ENCODE measurements around the gene CUL1. TPM values are rescaled to one million over a fixed set of nuclear protein-coding genes. Genes with fewer than 3 reads are reported as not detected.

CUL1 gene
- total RNA-seq, 1 donor, result 61.7 TPM

DNA sequence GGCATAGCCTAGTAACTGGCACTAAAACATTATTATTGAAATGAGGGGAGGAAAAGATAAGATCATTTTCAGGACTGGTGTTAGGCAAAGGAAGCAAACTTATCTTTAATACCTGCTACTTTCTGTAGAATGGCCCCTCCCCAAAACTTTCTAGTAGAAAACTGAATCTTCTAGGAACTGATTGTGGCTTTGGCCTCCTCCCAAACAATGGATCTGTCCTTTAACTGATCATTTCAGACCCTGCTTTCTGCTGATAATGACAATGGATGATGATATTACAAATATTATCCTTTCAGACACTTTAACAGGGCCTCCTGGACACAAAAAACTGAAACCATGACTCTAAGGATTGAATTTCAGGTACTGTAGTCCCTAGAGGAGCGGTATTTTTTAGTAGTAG is 130.3 kb downstream of the CUL1 start:
- no peak overlapping the region for H3K4me3 ChIP-seq (ENCODE audit: low read depth, low read length)
- TF ChIP-seq, protein P1, sequence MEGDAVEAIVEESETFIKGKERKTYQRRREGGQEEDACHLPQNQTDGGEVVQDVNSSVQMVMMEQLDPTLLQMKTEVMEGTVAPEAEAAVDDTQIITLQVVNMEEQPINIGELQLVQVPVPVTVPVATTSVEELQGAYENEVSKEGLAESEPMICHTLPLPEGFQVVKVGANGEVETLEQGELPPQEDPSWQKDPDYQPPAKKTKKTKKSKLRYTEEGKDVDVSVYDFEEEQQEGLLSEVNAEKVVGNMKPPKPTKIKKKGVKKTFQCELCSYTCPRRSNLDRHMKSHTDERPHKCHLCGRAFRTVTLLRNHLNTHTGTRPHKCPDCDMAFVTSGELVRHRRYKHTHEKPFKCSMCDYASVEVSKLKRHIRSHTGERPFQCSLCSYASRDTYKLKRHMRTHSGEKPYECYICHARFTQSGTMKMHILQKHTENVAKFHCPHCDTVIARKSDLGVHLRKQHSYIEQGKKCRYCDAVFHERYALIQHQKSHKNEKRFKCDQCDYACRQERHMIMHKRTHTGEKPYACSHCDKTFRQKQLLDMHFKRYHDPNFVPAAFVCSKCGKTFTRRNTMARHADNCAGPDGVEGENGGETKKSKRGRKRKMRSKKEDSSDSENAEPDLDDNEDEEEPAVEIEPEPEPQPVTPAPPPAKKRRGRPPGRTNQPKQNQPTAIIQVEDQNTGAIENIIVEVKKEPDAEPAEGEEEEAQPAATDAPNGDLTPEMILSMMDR (IDR thresholded peaks at IDR 0.05; ENCODE audit: insufficient read depth, low read depth, low read length), result no peak
- DNase-seq (ENCODE audit: low read depth), result no peak

GRCh38 chr7:148830897-148831692 is 132.4 kb downstream of the CUL1 start:
- DNase-seq (ENCODE audit: low read depth), result no peak
- H3K4me3 ChIP-seq (ENCODE audit: low read depth, low read length), result no peak overlapping the region
- TF ChIP-seq, protein P1 (IDR thresholded peaks at IDR 0.05; ENCODE audit: insufficient read depth, low read depth, low read length), result no peak

GRCh38 chr7:148831782-148832181 is 133.1 kb downstream of the CUL1 start:
- no peak for DNase-seq (ENCODE audit: low read depth)
- TF ChIP-seq, protein P1 (IDR thresholded peaks at IDR 0.05; ENCODE audit: insufficient read depth, low read depth, low read length), result no peak
- H3K4me3 ChIP-seq (ENCODE audit: low read depth, low read length), result no peak overlapping the region

DNA sequence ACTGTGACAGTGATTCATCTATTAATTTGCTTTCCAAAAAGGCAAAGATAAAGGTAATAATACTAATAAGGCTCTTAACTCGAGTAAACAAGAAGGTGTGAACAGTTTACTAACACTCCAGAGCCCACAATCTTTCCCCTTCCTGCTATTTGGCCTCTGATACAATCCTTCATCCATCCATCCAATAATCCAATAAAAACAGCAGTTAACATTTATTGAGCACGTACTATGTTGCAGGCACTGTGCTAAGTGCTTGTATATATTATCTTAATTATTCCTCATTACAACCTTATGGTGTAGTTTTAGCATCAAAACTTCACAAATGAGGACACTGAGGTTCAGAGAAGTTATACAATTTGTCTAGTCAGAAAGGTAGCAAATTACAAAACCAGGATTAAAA is 135.9 kb downstream of the CUL1 start:
- TF ChIP-seq, protein P1 (IDR thresholded peaks at IDR 0.05; ENCODE audit: insufficient read depth, low read depth, low read length), result no peak
- no peak for DNase-seq (ENCODE audit: low read depth)
- no peak overlapping the region for H3K4me3 ChIP-seq (ENCODE audit: low read depth, low read length)

GRCh38 chr7:148835854-148836253 is 137.2 kb downstream of the CUL1 start:
- TF ChIP-seq, protein P1 (IDR thresholded peaks at IDR 0.05; ENCODE audit: insufficient read depth, low read depth, low read length), result no peak
- no peak overlapping the region for H3K4me3 ChIP-seq (ENCODE audit: low read depth, low read length)

GRCh38 chr7:148838905-148839304 is 140.2 kb downstream of the CUL1 start:
- DNase-seq (ENCODE audit: low read depth), result no peak
- H3K4me3 ChIP-seq (ENCODE audit: low read depth, low read length), result no peak overlapping the region
- TF ChIP-seq, protein P1 (IDR thresholded peaks at IDR 0.05; ENCODE audit: insufficient read depth, low read depth, low read length), result no peak

More at GRCh38 chr7:148835854-148836253, 137.2 kb downstream of the CUL1 start:
- DNase-seq (ENCODE audit: low read depth), result no peak

All from fibroblast of villous mesenchyme (primary cell).